Stimulated activated memory B cell treated with anti-CD40 and anti-IgM and Interleukin-4, amounts not matched to agents 10 μg/mL and 1 μg/mL and 100 μg/mL, for 72 hours (primary cell): ENCODE results near the gene ARHGAP25.

Experiments
- ATAC-seq: fragments of 150-1000 bp; cut with Tn5 transposase; 2 replicates; pipeline ENCODE4 v1.10.0; 2021
- H3K27ac Mint-ChIP-seq: one replicate; pipeline ENCODE4 v1.8.0; 2022; ENCODE audit warnings: mild to moderate bottlenecking, mixed read lengths
- H3K27me3 Mint-ChIP-seq: one replicate; pipeline ENCODE4 v1.8.0; 2022; ENCODE audit warnings: mixed read lengths
- H3K36me3 Mint-ChIP-seq: one replicate; pipeline ENCODE4 v1.8.0; 2022; ENCODE audit warnings: mixed read lengths
- H3K4me1 Mint-ChIP-seq: one replicate; pipeline ENCODE4 v1.8.0; 2022; ENCODE audit warnings: mixed read lengths
- H3K4me3 Mint-ChIP-seq: one replicate; pipeline ENCODE4 v1.8.0; 2022; ENCODE audit warnings: mild to moderate bottlenecking, moderate library complexity, mixed read lengths
- H3K9me3 Mint-ChIP-seq: one replicate; pipeline ENCODE4 v1.8.0; 2022; ENCODE audit warnings: mixed read lengths

The ARHGAP25 gene, protein sequence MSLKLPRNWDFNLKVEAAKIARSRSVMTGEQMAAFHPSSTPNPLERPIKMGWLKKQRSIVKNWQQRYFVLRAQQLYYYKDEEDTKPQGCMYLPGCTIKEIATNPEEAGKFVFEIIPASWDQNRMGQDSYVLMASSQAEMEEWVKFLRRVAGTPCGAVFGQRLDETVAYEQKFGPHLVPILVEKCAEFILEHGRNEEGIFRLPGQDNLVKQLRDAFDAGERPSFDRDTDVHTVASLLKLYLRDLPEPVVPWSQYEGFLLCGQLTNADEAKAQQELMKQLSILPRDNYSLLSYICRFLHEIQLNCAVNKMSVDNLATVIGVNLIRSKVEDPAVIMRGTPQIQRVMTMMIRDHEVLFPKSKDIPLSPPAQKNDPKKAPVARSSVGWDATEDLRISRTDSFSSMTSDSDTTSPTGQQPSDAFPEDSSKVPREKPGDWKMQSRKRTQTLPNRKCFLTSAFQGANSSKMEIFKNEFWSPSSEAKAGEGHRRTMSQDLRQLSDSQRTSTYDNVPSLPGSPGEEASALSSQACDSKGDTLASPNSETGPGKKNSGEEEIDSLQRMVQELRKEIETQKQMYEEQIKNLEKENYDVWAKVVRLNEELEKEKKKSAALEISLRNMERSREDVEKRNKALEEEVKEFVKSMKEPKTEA

DNA sequence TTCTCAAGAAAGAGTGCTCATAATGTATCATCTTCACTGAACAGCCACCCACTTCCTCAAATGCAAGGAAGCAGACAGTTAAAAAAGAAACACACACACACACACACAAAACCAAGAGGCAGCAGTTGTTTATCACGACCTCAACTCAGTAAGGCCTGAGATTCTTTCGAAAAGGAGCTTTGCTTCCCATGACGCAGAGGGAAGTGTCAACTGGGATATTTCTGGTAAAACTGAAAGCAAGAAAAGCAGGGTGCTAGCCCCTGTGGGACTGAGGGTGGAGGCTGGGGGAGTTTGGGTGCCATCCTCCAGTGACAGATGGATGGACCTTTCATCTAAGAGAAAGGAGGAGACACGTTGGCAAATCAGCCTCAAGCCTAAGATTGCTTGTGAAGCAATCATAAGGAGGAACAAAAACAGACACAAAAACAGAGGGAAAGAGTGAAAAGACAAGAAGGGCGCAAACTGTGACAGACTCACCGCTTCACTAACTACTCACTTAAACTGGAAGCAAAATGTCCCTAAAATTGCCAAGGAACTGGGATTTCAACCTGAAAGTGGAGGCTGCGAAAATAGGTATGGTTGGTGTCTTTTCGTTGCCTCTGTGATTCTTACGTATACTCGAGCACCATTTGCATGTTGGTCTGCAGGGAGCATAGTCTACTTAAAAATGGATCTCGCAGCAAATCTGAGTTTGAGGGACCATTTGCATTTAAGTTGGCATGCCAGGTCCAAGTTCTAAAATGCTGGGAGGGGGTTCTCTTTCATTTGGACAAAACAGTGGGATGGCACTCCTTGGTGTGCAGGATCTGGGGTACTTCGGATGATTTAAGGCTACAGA lies at the start of gene ARHGAP25:
Gene ARHGAP25 (plus strand): TSS at position 124 of the 838 bp plus-strand sequence. CDS start 389 bp downstream, at position 513.
- ATAC-seq: peak; percentile 92
- Mint-ChIP-seq H3K4me3 (no peak within 1 kb of the TSS), H3K36me3 (peaks cover 6% of the 10 kb centered on the region), H3K4me1 (peaks cover 38% of the 10 kb centered on the region), H3K27me3 (no peaks in the 10 kb centered on the region), H3K9me3 (no peaks in the 10 kb centered on the region), H3K27ac (no peak within 1 kb of the TSS)

DNA sequence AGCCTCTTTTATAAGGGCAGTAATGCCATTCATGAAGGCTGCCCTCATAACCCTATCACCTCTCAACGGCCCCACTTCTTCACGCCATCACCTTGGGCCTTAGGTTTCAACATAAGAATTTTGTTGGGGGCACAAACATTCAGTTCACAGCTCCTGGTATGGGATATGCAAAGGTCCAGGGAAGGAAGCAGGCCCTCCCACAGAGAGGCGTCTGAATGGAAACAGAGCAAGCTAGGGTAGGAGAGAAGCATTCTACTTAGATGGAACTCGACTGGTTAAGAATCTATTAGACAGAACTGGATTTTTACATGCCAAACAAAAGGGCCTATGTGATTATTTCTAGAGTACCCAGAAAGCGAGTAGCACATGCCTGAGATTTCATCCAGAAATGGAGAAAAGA lies 48.4 kb upstream of the ARHGAP25 start:
- Mint-ChIP-seq H3K4me3 (no peak overlapping the region), H3K9me3 (no peaks in the 10 kb centered on the region), H3K36me3 (no peaks in the 10 kb centered on the region), H3K27me3 (no peaks in the 10 kb centered on the region), H3K4me1 (peaks cover 35% of the 10 kb centered on the region), H3K27ac (peak overlapping the region; percentile 60)
- no peak for ATAC-seq

DNA sequence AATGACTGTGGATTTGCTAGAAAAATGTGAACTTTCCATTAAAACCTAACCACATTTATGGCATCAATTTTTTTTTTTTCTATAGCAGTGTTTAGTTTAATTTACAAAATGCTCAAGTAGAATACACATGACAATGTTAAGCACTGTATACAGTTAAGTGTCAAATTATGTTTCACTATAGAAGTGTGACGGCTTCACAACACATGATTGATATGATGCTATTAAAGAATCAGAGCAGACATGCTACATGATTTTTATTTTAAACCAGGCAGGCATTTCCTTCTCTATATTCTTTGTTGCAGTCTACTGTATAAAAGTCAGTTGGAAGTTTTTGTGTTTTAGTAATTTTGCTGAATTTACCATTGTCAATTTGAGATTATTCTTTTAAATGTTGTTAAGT lies 47.6 kb upstream of the ARHGAP25 start:
- no peaks in the 10 kb centered on the region for H3K27me3 Mint-ChIP-seq
- H3K4me1 Mint-ChIP-seq: peaks cover 43% of the 10 kb centered on the region
- no peak for ATAC-seq
- no peak overlapping the region for H3K27ac Mint-ChIP-seq
- no peak overlapping the region for H3K4me3 Mint-ChIP-seq
- H3K9me3 Mint-ChIP-seq: no peaks in the 10 kb centered on the region
- H3K36me3 Mint-ChIP-seq: no peaks in the 10 kb centered on the region

DNA sequence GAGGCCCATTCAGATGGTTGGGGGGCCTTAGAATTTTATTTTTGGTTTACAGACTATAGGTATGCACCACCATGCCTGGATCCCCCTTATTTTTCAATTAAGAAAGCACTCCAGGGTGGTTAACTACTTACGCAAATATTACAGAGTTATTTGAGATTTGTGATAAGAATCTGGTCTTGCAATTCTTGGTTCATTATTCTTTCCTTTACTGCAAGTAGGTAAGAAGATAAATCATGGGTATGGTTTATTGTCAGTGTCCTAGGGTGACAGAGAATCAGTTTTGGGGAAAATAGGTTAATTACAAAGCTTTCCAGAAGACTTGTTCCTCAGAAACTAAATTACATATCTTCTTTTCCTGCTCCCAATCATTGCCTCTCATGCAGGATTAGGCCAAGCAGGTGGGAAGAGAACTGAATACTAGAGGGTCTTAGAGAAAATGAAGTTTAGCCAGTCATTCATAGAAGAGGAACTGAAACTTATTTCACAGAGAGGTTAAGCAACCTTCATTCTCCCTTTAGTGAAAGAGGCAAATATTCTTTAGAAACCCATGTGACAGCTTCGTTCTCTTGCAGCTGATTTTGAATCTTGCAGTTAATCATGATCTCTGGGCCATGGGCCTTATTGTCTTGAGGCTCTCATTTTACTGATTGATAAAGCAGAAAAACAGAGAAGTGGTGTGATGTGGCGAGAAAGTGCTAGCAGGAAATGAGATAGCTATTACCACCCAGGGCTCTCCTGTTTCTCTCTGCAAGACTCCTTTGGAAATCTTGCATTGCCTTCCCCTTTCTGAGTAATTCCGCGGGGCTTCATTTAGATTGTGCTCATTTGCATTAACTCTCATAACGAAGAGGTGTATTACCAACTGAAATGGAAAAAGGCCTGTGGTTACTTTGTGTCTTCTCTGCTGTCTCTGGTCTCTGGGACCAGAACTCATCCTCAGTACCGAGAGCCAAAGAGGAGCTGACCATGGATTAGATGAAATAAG lies 44.8 kb upstream of the ARHGAP25 start:
- Mint-ChIP-seq H3K27ac (peak overlapping the region; percentile 98), H3K36me3 (no peaks in the 10 kb centered on the region), H3K4me1 (peaks cover 62% of the 10 kb centered on the region), H3K4me3 (peak overlapping the region; percentile 70), H3K9me3 (no peaks in the 10 kb centered on the region), H3K27me3 (no peaks in the 10 kb centered on the region)
- peak; percentile 91 for ATAC-seq

DNA sequence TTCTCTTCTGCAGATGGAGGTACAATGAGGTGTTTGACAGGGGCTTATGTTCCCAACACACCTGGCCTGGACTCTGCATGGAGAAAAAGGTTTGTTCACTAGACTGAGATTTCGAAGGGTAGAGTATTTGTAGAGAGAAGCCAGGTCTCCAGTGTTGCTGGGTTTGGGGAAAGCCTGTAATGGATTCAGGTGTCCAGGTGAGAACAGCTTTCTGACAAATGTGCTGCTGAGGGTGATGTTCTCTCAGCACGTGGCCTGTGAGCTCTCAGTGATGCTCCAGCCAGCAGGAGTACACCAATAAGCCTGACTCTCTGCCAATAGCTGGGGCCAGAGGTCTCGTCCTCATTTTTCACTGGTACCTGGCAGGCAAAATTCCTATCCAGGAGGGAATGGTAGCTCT lies 43.8 kb upstream of the ARHGAP25 start:
- H3K27me3 Mint-ChIP-seq: no peaks in the 10 kb centered on the region
- ATAC-seq: no peak
- peak overlapping the region; percentile 98 for H3K27ac Mint-ChIP-seq
- H3K4me3 Mint-ChIP-seq: peak overlapping the region; percentile 70
- H3K36me3 Mint-ChIP-seq: no peaks in the 10 kb centered on the region
- no peaks in the 10 kb centered on the region for H3K9me3 Mint-ChIP-seq
- peaks cover 62% of the 10 kb centered on the region for H3K4me1 Mint-ChIP-seq

DNA sequence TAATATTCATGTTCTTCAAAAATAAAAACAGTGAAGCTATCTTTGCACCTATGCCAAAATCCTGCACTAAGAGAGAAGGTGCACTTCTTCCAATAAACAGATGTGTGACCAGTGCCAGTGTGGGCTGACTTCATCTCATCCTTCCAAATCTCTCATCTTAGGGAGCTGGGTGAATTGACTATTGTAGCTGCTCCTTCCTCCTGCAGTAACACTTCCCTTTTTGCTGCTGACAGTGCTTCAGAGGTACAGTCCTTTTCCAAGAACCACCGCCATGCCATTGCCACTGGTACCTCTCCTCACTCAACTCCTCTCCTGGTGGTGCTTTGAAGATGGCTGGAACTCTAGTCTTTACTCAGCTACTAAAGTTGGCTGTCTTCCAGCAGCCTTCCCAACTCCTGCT lies 42.1 kb upstream of the ARHGAP25 start:
- H3K27me3 Mint-ChIP-seq: no peaks in the 10 kb centered on the region
- peaks cover 62% of the 10 kb centered on the region for H3K4me1 Mint-ChIP-seq
- peak overlapping the region; percentile 98 for H3K27ac Mint-ChIP-seq

DNA sequence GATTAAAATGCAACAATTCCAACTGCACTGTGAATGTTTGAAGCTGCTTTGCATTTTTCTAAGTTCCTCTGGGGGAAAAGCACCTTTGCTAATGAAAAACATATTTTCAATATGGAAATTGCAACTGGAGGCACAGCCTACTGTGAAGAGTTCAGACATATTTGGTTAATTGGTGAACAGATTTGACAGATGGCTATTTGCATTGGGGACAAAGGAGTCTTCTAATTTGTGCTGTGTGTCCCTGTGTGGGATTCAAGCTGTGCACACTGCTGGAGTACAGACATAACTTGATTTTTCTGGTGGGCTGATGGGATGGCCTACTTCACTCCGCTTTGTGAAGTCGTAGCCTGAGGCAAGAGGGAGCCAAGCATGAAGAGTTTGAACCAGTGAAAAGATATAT lies 40.7 kb upstream of the ARHGAP25 start:
- no peak overlapping the region for H3K27ac Mint-ChIP-seq
- H3K27me3 Mint-ChIP-seq: no peaks in the 10 kb centered on the region
- no peak for ATAC-seq
- peaks cover 49% of the 10 kb centered on the region for H3K4me1 Mint-ChIP-seq
- H3K36me3 Mint-ChIP-seq: no peaks in the 10 kb centered on the region
- no peak overlapping the region for H3K4me3 Mint-ChIP-seq
- H3K9me3 Mint-ChIP-seq: no peaks in the 10 kb centered on the region

More for the DNA sequence above, 42.1 kb upstream of the ARHGAP25 start:
- no peak for ATAC-seq
- Mint-ChIP-seq H3K4me3 (no peak overlapping the region), H3K36me3 (no peaks in the 10 kb centered on the region), H3K9me3 (no peaks in the 10 kb centered on the region)

DNA sequence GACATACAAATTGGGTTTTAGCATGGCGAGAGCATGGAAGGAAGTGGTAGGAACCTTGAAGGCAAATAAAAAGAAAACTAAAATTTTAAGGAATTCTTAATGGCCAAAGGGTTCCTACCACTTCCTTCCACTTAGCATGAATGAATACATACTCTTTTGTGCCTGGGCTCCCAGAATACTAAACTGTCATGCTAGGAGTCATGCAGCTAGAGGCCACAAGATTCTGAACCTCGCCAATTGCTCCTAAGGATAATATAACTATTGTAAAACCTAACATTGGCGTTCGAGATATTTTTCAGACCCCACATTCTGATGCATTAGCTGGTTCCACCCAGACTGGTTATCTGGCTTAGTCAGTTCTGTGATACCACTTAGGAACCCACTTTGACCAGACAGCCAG lies 38.6 kb upstream of the ARHGAP25 start:
- H3K4me1 Mint-ChIP-seq: peaks cover 29% of the 10 kb centered on the region
- no peaks in the 10 kb centered on the region for H3K27me3 Mint-ChIP-seq
- H3K9me3 Mint-ChIP-seq: no peaks in the 10 kb centered on the region
- H3K27ac Mint-ChIP-seq: no peak overlapping the region
- no peak for ATAC-seq
- H3K4me3 Mint-ChIP-seq: no peak overlapping the region
- no peaks in the 10 kb centered on the region for H3K36me3 Mint-ChIP-seq

DNA sequence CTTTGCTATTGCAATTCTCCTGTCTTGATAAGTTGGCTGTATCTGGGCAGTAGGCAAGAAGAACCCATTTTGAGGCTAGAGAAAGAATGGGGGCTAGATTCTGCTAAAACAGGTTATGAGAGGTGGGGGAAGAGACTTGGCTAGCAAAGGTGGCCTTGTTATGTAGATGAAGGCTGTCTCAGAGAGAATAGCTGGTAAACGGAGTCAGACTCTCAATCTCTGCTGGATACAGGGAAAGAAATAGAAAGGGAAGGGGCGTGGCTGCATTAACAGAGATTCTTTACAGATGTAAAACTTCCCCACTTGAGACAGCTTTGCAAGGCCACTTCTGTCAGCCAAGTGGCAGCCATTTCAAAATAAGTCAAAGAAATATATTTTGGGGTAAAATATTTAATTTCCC lies 38.1 kb upstream of the ARHGAP25 start:
- H3K4me3 Mint-ChIP-seq: no peak overlapping the region
- H3K4me1 Mint-ChIP-seq: peaks cover 24% of the 10 kb centered on the region
- no peaks in the 10 kb centered on the region for H3K27me3 Mint-ChIP-seq
- no peak overlapping the region for H3K27ac Mint-ChIP-seq
- no peaks in the 10 kb centered on the region for H3K9me3 Mint-ChIP-seq
- ATAC-seq: no peak
- no peaks in the 10 kb centered on the region for H3K36me3 Mint-ChIP-seq

DNA sequence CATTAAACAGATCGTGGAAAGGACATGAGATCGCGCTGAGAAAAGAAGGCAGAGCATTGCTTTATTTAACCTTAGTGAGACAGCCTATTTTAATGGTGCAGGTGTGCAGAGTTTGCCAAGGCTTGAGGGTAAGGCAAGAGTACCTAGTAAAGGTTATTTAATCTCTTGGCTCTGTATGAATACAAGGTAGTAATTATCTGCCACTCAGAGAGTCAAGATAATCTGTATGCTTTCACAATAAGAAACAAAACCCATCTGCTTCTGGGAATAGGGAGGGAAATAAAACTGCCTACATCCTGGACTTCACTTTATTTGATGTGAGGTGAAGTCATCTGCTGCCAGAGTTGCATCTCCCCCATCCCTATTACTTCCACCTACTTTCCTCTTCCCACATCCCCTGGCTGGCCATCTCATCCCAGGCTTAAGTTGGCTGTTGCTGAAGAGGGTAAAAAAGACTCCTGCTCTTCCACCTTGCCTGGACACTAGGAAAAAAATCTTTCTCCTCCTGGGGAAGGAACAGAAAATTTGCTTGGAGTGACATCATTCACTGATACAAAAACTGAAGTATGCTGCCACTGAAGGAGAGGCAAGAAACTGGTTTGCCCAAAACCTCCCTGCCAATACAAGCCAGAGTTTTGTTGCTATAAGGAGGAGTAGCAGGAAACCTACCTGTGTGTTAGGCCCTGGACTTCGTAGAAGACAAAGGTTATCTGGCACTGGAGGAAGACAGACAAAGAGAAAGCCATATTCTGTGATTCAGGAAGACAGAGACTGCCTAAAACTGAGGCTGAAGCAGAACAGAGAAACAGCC lies 35.8 kb upstream of the ARHGAP25 start:
- no peak for ATAC-seq
- H3K4me1 Mint-ChIP-seq: peaks cover 3% of the 10 kb centered on the region
- no peak overlapping the region for H3K4me3 Mint-ChIP-seq
- H3K9me3 Mint-ChIP-seq: no peaks in the 10 kb centered on the region
- H3K27me3 Mint-ChIP-seq: no peaks in the 10 kb centered on the region
- peak overlapping the region; percentile 54 for H3K27ac Mint-ChIP-seq
- H3K36me3 Mint-ChIP-seq: no peaks in the 10 kb centered on the region

DNA sequence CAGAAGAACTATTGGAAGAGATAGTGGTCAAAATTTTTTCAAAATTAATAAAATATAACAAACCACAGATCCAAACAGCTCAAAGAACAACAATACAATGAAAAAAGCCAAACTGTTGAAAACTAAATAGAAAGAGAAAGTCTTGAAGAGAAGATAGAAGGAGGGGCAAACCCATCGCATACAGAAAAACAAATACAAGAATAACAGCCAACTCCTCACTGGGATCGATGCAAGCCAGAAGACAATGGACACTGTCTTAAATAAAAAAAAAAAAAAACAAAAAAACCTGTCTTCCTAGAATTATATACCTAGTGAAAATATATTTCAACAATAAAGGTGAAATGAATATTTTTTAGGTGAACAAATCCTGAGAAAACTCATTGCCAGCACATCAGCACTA lies 34.1 kb upstream of the ARHGAP25 start:
- Mint-ChIP-seq H3K27me3 (no peaks in the 10 kb centered on the region), H3K9me3 (no peaks in the 10 kb centered on the region), H3K36me3 (no peaks in the 10 kb centered on the region), H3K27ac (no peak overlapping the region), H3K4me3 (no peak overlapping the region), H3K4me1 (no peaks in the 10 kb centered on the region)
- ATAC-seq: no peak

DNA sequence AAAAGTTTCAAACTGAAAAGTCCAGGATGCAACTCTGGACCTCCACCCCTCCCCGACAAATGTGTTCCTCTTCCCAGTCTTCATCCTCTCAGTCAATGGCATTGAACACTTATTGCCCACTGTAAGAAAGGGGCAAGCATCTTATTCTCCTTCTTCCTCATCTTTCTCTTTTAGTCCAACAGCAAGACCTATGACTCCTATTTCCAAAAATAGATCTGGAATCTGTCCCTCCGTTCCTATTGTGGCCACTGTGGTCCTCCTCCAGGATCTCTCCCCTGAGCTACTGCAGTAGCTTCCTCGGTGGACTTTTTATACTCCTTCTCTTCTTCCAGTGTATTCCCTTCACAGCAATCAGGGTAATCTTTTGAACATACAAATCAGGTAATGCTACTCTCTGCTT lies 28.0 kb upstream of the ARHGAP25 start:
- Mint-ChIP-seq H3K36me3 (no peaks in the 10 kb centered on the region), H3K27ac (peak overlapping the region; percentile 14), H3K9me3 (peaks cover 4% of the 10 kb centered on the region), H3K4me1 (peaks cover 10% of the 10 kb centered on the region), H3K4me3 (no peak overlapping the region), H3K27me3 (no peaks in the 10 kb centered on the region)
- ATAC-seq: no peak

DNA sequence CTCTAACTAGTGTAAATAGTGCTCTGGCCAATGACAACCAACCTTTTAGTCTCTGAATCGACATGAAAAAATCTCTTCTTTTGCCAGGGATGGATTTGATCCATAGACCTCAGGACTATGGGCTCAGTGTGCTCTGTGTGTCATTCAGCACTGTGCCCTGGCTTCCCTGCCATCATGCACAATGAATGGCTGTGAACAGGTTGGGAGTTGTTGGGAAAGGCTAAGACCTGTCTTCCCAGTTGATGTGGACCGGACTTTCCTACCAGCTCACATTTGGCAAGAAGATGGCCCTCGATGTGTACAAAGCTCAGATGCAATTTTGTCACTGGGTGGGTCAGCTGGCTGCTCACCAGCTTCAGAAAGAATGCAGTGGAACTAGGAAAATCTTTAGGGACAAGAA lies 26.0 kb upstream of the ARHGAP25 start:
- peak overlapping the region; percentile 65 for H3K27ac Mint-ChIP-seq
- H3K27me3 Mint-ChIP-seq: no peaks in the 10 kb centered on the region
- peaks cover 4% of the 10 kb centered on the region for H3K9me3 Mint-ChIP-seq
- no peak overlapping the region for H3K4me3 Mint-ChIP-seq
- H3K4me1 Mint-ChIP-seq: peaks cover 19% of the 10 kb centered on the region
- H3K36me3 Mint-ChIP-seq: no peaks in the 10 kb centered on the region
- no peak for ATAC-seq

DNA sequence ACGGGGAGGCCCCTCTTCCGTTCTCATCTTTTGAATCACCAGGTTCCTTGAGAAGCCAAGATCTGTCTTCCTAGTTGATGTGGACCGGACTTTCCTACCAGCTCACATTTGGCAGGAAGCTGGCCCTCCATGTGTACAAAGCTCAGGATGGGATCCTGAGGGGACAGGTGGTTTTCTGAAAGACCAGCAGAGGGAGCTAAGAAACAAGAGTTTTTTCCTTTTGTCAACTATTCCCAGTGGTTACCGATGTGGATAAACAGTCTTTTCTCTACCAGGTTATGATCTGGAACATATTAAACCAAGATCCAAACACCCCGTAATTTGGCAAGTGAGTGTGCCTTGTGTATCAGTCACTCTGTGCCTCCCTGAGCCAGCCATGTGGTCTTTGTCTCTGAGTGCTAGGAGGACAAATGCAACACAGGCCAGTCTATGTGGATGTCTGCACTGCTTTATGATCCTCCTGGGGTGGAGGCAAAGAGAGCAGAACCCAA lies 25.1 kb upstream of the ARHGAP25 start:
- Mint-ChIP-seq H3K4me3 (no peak overlapping the region), H3K9me3 (peaks cover 4% of the 10 kb centered on the region), H3K4me1 (peaks cover 28% of the 10 kb centered on the region), H3K27me3 (no peaks in the 10 kb centered on the region), H3K27ac (peak overlapping the region; percentile 65), H3K36me3 (no peaks in the 10 kb centered on the region)
- peak; percentile 63 for ATAC-seq
